ENCODE data around the gene TLE2.
"Not testable (repeated sequence)": the region's sequence is repeated elsewhere in the genome, so short reads cannot be mapped to it uniquely, and the experiment has no call there.

TLE2 gene

GRCh38 chr19:3055741-3056416 is 26.8 kb upstream of the TLE2 start:
- DNase-seq = peak; percentile 94

GRCh38 chr19:3054972-3055740 is 26.1 kb upstream of the TLE2 start:
- DNase-seq = no peak

- no peak for DNase-seq
Measured at GRCh38 chr19:3054265-3054971, 25.3 kb upstream of the TLE2 start.

- no peak for DNase-seq
Measured at GRCh38 chr19:3053780-3054179, 24.7 kb upstream of the TLE2 start.

- no peak for DNase-seq
Measured at GRCh38 chr19:3053218-3053621, 24.1 kb upstream of the TLE2 start.

DNA sequence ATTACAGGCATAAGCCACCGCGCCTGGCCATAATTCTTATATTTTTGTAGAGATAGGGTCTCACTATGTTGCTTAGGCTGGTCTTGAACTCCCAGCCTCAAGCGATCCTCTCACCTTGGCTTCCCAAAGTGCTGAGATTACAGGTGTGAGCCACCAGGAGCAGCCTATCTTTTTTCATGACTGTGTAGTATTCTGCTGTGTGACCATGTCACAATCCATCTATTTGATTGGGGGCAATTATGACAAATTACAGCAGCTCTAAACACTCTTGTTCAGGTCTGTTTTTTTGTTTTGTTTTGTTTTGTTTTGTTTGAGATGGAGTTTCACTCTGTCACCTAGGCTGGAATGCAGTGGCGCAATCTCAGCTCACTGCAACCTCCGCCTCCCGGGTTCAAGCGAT is 20.9 kb upstream of the TLE2 start:
- not testable (repeated sequence) for DNase-seq

DNA sequence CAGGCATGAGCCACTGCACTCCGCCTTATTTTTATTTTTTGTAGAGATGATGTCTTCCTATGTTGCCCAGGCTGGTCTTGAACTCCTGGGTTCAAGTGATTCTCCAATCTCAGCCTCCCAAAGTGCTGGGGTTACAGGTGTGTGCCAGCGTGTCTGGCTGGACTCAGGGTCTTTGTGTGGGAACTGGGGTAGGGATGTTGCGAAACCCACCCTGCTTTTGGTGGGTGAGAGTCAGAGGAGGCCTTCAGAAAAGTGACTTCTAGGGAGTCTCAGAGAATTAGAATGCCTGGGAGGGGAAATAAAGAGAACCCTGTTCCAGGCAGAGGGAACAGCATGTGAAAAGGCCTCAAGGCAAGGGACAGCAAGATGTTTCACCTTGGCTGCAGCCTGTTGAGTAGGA is 20.0 kb upstream of the TLE2 start:
- DNase-seq = no peak

DNA sequence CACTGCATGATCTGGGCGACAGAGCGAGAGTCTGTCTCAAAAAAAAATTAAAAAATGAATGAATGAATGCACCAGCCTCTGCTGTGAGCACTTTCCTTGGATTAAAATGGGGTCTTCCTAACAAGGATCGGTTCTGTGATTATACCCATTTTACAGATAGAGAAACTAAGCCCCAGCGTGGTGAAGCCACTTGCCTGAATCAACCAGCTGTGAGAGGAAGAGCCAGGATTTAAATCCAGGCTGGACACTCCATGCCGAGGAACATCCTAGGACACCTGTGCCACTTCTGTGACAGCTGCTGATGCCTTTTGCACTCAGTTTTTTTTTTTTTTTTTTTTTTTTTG is 19.1 kb upstream of the TLE2 start:
- no peak for DNase-seq

DNA sequence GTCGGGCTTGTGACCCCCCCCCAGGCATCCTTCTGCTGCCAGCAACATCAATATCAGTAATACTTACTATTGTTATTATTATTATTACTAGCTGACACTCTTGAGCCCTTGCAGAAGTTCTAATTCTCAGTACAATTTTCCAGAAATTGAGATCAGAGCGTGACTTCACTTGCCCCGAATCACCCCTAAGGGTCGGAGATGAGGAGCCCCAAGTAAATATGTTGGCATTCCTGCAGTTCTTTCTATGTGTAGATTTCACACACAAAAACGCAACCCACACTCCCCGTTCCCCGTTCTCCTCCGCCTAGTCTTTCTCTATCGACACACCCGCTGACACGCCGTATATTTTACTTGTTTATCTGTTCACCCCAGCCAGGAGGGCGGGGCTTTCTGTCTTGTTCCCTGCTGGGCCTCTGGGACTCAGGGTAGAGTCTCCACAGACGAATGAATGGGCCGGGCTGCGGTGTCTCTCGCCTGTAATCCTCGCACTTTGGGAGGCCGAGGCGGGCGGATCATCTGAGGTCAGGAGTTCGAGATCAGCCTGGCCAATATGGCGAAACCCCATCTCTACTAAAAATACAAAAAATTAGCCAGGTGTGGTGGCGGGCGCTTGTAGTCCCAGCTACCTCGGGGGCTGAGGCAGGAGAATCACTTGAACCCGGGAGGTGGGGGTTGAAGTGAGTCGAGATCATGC is 18.6 kb upstream of the TLE2 start:
- DNase-seq = peak; percentile 91

- peak; percentile 77 for DNase-seq
Measured at GRCh38 chr19:3046698-3047495, 17.8 kb upstream of the TLE2 start.

GRCh38 chr19:3045885-3046697 is 17.0 kb upstream of the TLE2 start:
- no peak for DNase-seq

DNA sequence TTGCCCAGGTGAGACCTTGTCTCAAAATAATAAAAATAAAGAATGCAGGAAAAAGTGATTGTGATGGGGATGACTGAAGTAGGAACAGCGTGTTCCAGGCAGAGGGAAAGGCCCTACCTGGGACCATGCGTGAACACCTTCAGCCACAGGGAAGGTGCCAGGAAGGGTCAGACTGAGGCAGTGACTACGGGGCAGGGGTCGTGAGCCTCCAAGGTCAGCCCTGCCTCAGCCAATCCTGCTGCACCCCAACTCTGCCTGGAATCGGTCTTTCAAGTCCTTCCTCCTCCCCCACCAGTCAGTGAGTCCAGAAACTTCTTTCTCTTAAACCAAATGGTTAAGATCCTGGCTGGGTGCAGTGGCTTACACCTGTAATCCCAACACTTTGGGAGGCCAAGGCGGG is 16.1 kb upstream of the TLE2 start:
- DNase-seq = no peak

DNA sequence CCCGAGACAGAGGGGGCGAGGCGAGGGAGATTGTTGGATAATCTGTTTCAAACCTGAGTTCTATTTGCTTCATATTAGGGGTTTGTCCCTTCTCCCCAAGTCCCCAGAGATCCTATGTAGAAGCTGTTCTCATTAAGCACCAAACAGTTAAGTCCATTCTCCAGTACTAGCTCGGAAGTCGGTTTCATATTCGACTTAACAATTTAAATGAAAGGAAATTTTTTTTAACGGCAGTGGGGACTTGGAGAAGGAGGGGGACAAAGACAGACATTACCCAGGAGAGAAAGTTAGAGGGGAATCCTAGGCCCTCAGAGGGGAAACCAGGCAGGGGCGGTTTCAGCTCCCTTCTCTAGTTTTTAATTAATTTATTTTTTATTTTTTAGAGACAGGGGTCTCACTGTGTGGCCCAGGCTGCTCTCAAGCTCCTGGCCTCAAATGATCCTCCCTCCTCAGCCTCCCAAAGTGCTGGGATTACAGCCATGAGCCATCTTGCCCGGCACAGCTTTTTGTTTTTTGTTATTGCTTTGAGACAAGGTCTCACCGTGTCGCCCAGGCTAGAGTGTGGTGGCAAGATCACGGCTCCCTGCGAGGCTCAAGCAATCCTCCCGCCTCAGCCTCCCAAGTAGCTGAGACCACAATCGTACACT is 13.7 kb upstream of the TLE2 start:
- no peak for DNase-seq

DNA sequence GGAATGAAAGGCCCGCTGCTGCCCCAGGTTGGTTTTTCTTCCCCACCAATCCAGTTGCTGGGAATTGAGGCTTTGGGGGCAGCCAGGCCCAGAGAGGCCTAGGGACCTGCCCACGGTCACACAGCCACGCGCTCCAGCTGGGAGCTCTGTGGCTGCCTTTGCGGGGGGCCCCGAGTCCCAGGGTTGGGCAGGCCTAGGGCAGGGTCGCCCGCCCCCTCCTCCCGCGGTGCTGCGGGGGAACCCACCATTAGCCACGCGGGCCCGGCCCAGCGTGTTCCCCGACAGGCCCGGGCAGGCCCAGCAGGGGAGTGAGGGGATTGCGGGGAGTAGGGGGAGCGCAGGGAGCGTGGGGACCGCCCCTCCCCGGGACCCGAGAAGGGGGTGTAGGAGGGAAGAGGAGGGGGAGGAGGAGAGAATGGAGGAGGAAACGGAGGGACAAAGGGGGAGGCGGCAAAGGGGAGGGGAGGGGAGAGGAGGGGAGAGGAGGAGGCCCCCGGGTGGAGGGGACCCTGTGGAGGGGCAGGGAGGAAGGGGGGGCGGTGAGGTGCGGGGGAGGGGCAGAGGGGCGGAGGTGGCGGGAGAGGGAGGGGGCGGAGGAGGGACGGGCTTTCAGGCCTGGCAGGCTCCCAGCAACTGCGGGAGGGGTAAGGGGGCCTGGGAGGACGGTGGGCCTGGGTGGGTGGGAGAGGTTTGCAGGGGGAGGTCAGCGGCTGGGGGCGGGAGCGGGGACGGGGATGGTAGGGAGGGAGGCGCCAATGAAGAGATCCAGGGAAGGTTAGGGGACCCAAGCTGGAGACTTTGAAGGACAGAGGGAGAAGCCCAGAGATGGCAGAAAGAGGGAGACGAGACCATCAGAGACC is 12.9 kb upstream of the TLE2 start:
- DNase-seq = no peak

- no peak for DNase-seq
Measured at GRCh38 chr19:3041327-3041726, 12.2 kb upstream of the TLE2 start.

DNA sequence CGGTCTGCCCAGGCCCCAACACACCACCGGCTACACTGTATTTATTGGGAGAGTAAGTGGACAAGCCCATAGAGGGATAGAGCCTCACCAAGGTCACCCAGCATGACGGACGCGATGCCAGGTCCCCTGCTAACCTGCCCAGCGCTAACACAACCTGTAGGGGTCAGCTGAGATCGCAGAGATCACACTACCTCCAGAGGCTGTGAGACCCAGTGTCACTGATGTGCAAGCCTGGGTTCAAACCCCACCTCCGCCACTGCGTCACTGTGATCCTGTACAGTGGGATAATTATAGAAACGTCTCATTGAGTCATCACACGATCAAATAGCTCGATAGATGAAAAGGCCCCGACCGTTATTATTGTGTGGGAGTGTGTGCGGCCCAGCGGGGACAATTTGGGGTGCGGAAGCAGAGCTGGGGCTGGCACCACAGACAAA is 10.6 kb upstream of the TLE2 start:
- no peak for DNase-seq

GRCh38 chr19:3039125-3039524 is 10.0 kb upstream of the TLE2 start:
- no peak for DNase-seq

- DNase-seq = no peak
Measured at GRCh38 chr19:3038214-3038613, 9.1 kb upstream of the TLE2 start.

GRCh38 chr19:3036977-3037544 is 8.0 kb upstream of the TLE2 start:
- not testable (repeated sequence) for DNase-seq

Measured in COR-L47 (cell line).